Endodermal cell (in vitro differentiated cells): ENCODE data around the gene SPOCK2. TPM values are rescaled to one million over a fixed set of nuclear protein-coding genes. Genes with fewer than 3 reads are reported as not detected.
"Not testable (repeated sequence)": the region's sequence is repeated elsewhere in the genome, so short reads cannot be mapped to it uniquely, and the experiment has no call there.

ENCODE experiments used
- DNase-seq: peaks from one replicate; pipeline ENCODE4 v3.0.0-alpha.2; 2017
- H3K27ac ChIP-seq: 2 replicates; pipeline ENCODE4 v1.5.1; 2013; ENCODE audit warnings: mild to moderate bottlenecking, low read depth, low read length, moderate library complexity
- H3K27me3 ChIP-seq: 2 replicates; pipeline ENCODE4 v1.6.1; 2013; ENCODE audit warnings: mild to moderate bottlenecking, low read length, moderate library complexity; ENCODE audit not compliant: insufficient read depth, control insufficient read depth, poor library complexity, severe bottlenecking
- H3K36me3 ChIP-seq: 2 replicates; pipeline ENCODE4 v1.7.0; 2013; ENCODE audit warnings: mild to moderate bottlenecking, low read length, moderate library complexity; ENCODE audit not compliant: control insufficient read depth, insufficient read depth
- H3K4me1 ChIP-seq: one replicate; pipeline ENCODE4 v1.7.0; 2013; ENCODE audit warnings: low read length; ENCODE audit not compliant: control insufficient read depth, insufficient read depth
- H3K4me3 ChIP-seq: 2 replicates; pipeline ENCODE4 v1.5.1; 2013; ENCODE audit warnings: mild to moderate bottlenecking, low read length, moderate library complexity
- H3K9ac ChIP-seq: 2 replicates; pipeline ENCODE4 v1.6.1; 2013; ENCODE audit warnings: mild to moderate bottlenecking, low read length, moderate library complexity; ENCODE audit not compliant: poor library complexity, severe bottlenecking; ENCODE audit errors: extremely low read depth
- H3K9me3 ChIP-seq: 2 replicates; pipeline ENCODE4 v1.6.1; 2013; ENCODE audit warnings: mild to moderate bottlenecking, low read length, moderate library complexity; ENCODE audit not compliant: control insufficient read depth
- H3K27ac Mint-ChIP-seq: 2 replicates; pipeline ENCODE4 v1.8.0; 2020; ENCODE audit warnings: mixed read lengths
- H3K27me3 Mint-ChIP-seq: 2 replicates; pipeline ENCODE4 v1.8.0; 2021; ENCODE audit warnings: mild to moderate bottlenecking, mixed read lengths; ENCODE audit not compliant: insufficient read depth
- H3K36me3 Mint-ChIP-seq: 2 replicates; pipeline ENCODE4 v1.8.0; 2020; ENCODE audit warnings: low read depth, mixed read lengths
- H3K4me1 Mint-ChIP-seq: 2 replicates; pipeline ENCODE4 v1.8.0; 2020; ENCODE audit warnings: mixed read lengths
- H3K4me3 Mint-ChIP-seq: 2 replicates; pipeline ENCODE4 v1.8.0; 2020; ENCODE audit warnings: mild to moderate bottlenecking, moderate library complexity, mixed read lengths
- H3K9me3 Mint-ChIP-seq: 2 replicates; pipeline ENCODE4 v1.8.0; 2020; ENCODE audit warnings: mild to moderate bottlenecking, mixed read lengths
- WGBS, 2 experiments: methylation state at CpG; one replicate each; pipeline versions ENCODE4 v1.1.5 to v1.1.7; 2013; ENCODE audit warnings: missing lambda C conversion rate in 2 of 2, mixed read lengths in 1 of 2; ENCODE audit not compliant: insufficient coverage in 1 of 2, insufficient read length in 1 of 2; 5-methylcytosine and 5-hydroxymethylcytosine counted together
- total RNA-seq, 2 donors: library from RNA; stranded (reverse); fragmentation: NEBNext Ultra II Directional in 1 of 2; extraction: Animal tissue kit (Norgen Biotek cat#: 25700) in 1 of 2; gene quantifications; 2 replicates in 1 of 2; 3 replicates in 1 of 2; pipeline ENCODE4 v1.2.1, GENCODE V29; 2021
- TF ChIP-seq, protein P1 (sequence below): fragments of 200-600 bp; sonication (generic); conservative IDR thresholded peaks from 2 replicates; pipeline ENCODE4 v1.5.0; 2021; ENCODE audit warnings: antibody characterized with exemption, mild to moderate bottlenecking

The SPOCK2 gene
- total RNA-seq, 2 donors from 2014 or later, result 1.6 to 3.7 TPM

DNA sequence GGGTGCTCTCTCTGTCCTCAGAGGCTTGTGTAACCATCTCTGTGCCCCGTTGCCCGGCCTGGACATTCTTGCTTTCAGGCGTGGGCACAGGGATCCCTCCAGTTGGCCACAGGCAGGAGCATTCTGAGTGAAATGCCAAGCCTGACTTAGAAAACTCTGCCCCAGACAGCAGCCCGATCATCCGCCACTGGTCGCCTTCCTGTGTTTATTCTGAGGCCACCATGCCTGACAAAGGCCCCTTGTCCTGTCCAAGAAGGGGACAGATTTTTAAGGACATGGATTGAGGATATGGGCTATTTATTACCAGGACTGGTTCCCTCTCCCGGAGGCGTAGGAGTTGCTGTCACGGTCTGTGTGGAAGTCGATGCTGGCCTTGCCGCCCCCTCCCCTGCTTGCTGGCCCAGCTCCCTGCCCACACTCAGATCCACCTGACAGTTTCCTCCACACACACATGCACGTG is 54.3 kb downstream of the SPOCK2 start:
- no peaks in the 10 kb centered on the region for H3K9me3 Mint-ChIP-seq
- 91 to 96% methylated on average over 4 to 12 of the region's 12 CpGs for WGBS, 2 experiments
- H3K27me3 ChIP-seq, result no peaks in the 10 kb centered on the region
- peaks cover 9% of the 10 kb centered on the region for H3K4me1 ChIP-seq
- H3K4me1 Mint-ChIP-seq, result peaks cover 34% of the 10 kb centered on the region
- no peak overlapping the region for H3K4me3 Mint-ChIP-seq
- no peaks in the 10 kb centered on the region for H3K36me3 ChIP-seq
- no peaks in the 10 kb centered on the region for H3K27me3 Mint-ChIP-seq
- TF ChIP-seq, protein P1, sequence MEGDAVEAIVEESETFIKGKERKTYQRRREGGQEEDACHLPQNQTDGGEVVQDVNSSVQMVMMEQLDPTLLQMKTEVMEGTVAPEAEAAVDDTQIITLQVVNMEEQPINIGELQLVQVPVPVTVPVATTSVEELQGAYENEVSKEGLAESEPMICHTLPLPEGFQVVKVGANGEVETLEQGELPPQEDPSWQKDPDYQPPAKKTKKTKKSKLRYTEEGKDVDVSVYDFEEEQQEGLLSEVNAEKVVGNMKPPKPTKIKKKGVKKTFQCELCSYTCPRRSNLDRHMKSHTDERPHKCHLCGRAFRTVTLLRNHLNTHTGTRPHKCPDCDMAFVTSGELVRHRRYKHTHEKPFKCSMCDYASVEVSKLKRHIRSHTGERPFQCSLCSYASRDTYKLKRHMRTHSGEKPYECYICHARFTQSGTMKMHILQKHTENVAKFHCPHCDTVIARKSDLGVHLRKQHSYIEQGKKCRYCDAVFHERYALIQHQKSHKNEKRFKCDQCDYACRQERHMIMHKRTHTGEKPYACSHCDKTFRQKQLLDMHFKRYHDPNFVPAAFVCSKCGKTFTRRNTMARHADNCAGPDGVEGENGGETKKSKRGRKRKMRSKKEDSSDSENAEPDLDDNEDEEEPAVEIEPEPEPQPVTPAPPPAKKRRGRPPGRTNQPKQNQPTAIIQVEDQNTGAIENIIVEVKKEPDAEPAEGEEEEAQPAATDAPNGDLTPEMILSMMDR, result no peak
- H3K9ac ChIP-seq, result no peak overlapping the region
- H3K27ac Mint-ChIP-seq, result peak overlapping the region; percentile 37
- H3K27ac ChIP-seq, result no peak overlapping the region
- no peak overlapping the region for H3K4me3 ChIP-seq
- no peaks in the 10 kb centered on the region for H3K36me3 Mint-ChIP-seq
- no peak for DNase-seq
- H3K9me3 ChIP-seq, result no peaks in the 10 kb centered on the region

DNA sequence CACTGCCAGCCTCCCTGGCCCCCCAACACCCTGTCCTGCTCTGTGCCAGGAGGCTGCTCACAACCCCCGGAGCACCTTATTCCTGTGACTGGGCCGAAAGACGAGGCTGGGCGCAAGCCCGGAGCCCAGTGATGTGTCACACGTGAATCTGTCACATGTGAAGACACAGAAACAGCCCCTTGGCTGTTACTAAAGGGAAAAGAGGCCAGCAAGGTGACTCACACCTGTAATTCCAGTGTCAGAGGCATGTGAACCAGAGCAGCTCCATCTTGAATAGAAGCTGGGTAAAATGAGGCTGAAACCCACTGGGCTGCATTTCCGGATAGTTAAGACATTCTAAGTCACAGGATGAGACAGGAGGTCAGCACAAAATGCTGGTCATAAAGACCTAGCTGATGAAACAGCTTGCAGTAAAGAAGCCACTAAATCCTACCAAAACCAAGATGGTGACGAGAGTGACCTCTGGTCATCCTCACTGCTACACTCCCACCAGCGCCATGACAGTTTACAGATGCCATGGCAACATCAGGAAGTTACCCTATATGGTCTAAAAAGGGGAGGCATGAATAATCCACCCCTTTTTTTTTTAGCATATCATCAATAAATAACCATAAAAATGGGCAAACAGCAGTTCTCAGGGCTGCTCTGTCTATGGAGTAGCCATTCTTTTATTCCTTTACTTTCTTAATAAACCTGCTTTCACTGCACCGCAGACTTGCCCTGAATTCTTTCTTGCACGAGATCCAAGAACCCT is 55.8 kb downstream of the SPOCK2 start:
- not testable (repeated sequence) for DNase-seq, H3K27ac Mint-ChIP-seq, H3K27ac ChIP-seq, H3K9me3 ChIP-seq, H3K27me3 ChIP-seq, H3K27me3 Mint-ChIP-seq, H3K4me3 Mint-ChIP-seq, H3K4me3 ChIP-seq, H3K4me1 ChIP-seq, H3K36me3 ChIP-seq, H3K9ac ChIP-seq, H3K9me3 Mint-ChIP-seq, H3K36me3 Mint-ChIP-seq
- 80 to 85% methylated on average over 9 to 10 of the region's 11 CpGs for WGBS, 2 experiments
- H3K4me1 Mint-ChIP-seq, result peaks cover 20% of the 10 kb centered on the region

DNA sequence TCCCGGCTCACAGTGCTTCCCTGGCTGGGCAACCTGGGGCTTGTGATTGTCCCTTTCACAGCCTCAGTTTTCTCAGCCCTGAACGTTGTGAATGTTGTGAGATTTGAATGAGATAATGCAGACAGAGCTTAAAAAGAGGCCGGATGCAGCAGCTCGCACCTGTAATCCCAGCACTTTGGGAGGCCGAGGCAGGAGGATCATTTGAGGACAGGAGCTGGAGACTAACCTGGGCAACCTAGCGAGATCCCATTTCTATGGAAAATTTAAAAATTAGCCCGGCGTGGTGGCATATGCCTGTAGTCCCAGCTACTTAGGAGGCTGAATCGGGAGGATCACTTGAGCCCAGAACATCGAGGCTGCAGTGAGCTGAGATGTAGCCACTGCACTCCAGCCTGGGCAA is 56.6 kb downstream of the SPOCK2 start:
- H3K36me3 Mint-ChIP-seq, result no peaks in the 10 kb centered on the region
- H3K9ac ChIP-seq, result no peak overlapping the region

More for the DNA sequence above, 56.6 kb downstream of the SPOCK2 start:
- Mint-ChIP-seq H3K4me3 (no peak overlapping the region), H3K9me3 (no peaks in the 10 kb centered on the region), H3K27me3 (no peaks in the 10 kb centered on the region), H3K27ac (no peak overlapping the region), H3K4me1 (peaks cover 16% of the 10 kb centered on the region)
- Histone ChIP-seq H3K4me3 (no peak overlapping the region), H3K9me3 (no peaks in the 10 kb centered on the region), H3K4me1 (no peaks in the 10 kb centered on the region), H3K27me3 (no peaks in the 10 kb centered on the region), H3K36me3 (no peaks in the 10 kb centered on the region), H3K27ac (no peak overlapping the region)
- TF ChIP-seq, protein P1, result no peak
- DNase-seq, result no peak
- WGBS, 2 experiments, result 89 to 91% methylated on average over 10 of the region's 10 CpGs
